Measurements from ENCODE around the gene IQCN.

The IQCN gene

DNA sequence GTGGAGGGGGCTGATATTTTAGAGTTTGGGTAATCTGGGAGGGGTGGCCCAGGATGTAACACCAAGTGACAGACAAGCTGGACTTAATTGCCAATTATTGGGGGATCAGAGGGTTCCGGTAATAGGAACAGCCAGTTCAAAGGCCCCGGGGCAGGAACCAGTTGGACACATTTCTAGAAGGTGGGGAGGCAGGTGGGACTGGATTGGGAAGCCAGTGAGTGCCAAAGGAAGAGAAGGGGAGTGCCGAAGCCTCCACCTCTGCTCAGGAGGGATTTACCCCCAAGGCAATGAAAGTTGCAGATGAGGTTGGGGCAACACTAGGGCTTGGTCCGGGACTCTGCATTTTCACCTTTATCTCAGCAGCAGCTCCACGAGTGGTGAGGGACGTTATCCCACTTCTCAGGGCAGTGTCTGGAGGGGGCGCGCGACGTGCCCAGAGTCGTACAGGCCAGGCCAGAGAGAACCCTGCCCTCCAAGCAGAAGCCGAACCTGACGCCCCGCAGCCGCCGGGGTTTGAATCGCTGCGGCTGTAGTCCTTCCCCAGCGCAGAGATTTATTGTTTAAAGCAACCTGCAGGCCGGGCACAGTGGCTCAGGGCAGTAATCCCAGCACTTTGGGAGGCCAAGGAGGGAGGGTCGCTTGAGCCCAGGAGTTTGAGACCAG lies 12.9 kb upstream of the IQCN start:
- no peak for DNase-seq

- DNase-seq, result no peak
Observed at GRCh38 chr19:18284712-18285360, 10.6 kb upstream of the IQCN start.

DNA sequence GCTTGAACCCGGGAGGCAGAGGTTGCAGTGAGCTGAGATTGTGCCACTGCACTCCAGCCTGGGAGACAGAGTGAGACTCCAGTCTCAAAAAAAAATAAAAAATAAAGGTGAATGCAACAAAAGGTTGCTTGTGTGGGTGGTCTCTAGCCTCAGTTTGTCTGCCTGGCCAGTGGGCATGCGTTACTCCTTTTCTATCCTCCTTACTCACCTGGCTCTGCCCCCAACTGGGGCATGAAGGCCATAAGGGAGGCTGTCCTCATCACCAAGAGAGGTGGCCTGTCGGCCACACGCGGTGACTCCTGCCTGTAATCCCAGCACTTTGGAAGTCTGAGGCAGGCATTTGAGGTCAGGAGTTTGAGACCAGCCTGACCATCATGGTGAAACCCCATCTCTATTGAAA lies 9.1 kb upstream of the IQCN start:
- DNase-seq, result no peak

DNA sequence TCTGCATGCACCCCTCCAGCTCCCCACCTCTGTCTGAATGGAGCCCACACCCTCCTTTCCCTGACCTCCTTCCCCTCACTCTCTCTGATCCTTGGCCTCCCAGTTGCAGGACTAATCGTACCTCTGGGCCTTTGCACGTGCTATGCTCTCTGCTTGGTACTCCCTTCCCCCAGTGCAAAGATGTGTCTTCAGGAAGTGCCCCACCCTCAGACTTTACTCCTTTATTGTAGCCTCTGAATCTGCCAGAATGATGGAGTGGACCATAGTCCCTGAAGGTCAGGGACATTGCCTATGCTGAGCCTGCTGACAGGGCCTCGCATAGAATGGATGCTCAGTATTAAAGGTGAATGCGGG lies 8.5 kb upstream of the IQCN start:
- DNase-seq, result peak; percentile 74

DNA sequence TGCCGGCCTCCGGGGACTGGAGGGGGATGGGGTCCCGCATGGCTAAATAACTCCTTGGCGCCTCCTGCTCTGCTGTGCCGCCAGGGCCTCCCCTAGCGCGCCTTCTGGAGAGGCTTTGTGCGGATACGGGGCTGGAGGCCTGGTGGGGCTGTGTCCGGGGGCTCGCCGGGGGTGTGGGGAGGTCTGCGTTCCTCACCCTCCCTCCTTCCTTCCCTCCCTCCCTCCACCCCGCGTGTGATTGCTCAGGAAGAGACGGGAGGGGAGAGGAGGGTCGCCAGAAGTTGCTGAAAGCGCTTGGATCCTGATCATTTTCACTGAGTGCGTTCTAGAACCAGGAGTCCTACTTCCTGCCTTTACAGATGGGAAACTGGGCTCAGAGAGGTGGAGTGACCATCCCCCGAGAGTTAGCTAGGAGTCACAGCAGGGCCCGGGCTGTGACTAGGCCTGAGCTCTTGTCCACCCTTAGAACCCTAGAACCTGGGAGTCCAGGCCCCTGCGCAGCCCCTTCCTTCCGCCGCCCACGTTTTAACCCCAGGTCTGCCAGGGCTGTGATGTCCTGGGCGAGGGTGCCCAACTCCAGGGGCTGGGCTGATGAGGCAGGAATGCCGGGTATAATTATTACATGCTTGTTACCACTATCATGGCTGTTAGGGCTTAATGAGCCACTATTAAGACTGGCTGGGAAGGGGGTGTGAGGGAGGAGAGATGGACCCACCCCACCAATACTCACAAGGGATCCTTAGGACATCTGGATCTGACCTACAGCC lies 8.0 kb upstream of the IQCN start:
- DNase-seq, result peak; percentile 100

DNA sequence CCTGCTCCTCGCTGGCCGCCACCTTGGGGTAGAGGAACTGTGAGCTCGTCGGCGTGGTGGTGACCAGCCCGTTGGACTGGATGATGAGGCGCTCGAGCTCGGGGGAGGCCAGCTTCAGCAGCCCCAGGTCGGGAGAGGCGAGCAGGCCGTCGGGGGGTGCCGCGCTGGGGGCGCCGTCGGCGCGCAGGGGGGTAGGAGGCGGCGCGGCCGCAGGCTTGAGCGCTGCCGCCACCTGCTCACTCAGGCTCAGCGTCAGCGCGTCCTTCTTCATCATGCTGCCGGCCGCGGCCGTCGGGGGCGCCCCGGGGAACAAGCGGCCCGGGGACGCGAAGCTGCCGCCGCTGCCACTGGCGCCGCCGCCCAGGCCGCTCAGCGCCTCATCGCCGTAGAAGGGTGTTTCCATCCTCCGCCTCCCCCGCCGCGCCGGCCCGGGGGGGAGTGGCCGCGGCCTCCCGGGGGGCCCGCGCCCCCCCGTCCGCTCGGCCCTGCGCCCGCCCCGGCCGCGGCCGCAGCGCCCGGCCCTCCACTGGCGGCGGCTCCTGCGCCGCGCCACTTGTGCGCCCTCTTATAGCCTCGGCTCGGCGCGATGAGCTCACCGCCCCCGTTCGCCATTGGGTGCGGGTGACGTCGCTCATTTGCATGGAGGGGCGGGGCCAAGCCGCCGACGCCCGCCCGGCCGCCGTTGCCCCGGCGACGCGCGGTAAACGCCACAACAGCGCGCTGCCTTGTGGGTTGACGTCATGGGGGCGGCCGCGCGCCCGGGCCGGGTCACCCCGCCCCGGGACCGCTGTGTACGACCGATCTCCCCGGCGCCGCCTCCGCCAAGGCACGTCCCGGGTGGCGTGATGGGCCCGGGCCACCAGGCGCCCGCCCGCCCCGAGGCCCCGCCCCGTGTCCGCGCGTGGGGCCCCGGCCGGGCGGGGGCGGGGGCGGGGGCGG lies 7.1 kb upstream of the IQCN start, which contains the start of gene JUND:
JUND (minus strand) TSS at position 541 of the 939 bp plus-strand sequence; CDS start at position 403, 138 bp downstream.
- DNase-seq, result peak; percentile 100

- DNase-seq, result peak; percentile 95
Observed at GRCh38 chr19:18280247-18281081, 6.2 kb upstream of the IQCN start.

GRCh38 chr19:18279516-18280246 lies 5.4 kb upstream of the IQCN start:
- DNase-seq, result peak; percentile 99

- DNase-seq, result no peak
Observed at GRCh38 chr19:18279266-18279515, 4.9 kb upstream of the IQCN start.

DNA sequence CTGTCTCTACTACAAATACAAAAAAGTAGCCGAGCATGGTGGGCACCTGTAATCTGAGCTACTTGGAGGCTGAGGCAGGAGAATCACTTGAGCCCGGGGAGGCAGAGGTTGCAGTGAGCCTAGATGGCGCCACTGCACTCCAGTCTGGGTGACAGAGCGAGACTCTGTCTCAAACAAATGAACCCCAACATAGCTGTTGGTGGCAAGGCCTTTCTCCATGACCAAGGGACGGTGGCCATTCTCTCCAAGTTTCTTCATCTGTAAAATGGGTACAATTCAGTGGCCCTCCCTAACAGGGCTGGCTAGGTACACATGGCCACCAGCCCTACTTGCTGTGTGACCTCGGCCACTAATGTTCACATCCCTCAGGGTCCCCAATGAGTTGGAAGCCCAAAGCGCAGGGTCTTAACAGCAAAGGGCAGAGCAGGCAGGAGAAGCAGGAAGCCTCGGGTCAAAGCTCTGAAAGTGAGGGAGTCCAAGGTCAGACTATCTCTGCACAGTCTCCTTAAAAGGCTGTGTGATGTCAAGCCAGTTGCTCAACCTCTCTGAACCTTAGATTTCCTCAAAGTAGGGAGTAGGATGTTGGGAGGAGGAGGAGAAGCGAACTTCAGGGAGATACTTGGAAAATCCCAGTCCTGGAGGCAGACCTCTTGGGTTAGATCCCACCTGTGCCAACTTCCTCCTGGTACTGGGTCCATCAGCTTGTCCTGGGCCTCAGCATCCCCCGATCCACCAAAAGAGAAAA lies 4.4 kb upstream of the IQCN start:
- peak; percentile 49 for DNase-seq

DNA sequence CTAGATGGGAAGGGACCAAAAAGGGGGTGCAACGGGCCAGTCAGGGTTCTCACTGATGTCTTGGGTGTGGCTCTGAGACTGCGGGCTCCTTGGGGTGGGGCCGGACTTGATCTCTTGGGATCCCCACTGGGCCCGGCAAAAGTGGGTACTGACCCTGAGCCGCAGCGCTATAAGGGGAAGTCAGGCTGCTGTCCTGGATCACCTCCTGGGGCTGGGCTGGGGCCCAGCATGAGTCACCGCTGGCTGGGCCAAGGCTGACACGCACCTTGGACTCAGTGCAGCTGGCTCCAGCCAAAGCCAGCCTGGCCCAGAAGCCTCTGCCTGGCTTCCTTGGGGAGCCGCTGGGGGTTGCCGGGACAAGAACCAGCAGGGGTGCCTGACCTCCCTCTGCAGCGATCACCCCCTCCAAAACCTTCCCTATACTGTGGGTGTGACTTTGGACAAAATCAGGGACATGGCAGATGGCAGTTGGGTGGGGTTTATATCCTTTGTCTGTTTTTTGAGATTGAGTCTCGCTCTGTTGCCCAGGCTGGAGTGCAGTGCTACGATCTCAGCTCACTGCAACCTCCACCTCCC lies 617 bp upstream of the IQCN start:
- no peak for DNase-seq

GRCh38 chr19:18273561-18274218 lies 562 bp downstream of the IQCN start:
- no peak for DNase-seq

DNA sequence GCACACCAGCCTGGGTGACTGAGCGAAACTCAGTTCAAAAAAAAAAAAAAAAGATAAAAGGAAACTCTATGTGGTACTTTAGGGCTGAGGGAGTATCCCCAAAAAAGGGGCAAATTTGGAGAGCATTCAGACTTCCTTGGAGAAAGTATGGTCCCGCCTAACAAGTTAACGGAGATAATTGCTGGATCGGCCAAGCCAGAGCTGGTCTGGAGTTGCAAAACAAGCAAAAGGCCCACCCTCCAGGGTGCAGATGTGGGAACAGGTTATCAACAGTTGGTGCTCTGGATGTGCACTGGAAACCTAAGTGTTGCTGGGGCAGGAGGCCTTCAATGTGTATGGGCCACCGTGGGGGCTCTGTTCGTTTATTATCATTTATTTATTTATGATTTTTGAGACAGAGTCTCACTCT lies 2.8 kb downstream of the IQCN start:
- no peak for DNase-seq

DNA sequence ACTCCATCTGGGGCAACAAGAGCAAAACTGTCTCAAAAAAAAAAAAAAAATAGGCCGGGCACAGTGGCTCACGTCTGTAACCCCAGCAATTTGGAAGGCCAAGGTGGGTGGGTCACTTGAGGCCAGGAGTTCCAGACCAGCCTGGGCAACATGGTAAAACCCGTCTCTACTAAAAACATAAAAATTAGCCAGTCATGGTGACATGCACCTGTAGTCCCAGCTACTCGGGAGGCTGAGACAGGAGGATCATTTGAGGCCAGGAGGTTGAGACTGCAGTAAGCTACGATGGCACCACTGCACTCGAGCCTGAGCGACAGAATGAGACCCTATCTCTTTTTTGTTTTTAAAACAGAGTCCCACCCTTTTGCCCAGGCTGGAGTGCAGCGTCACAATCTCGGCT lies 3.9 kb downstream of the IQCN start:
- no peak for DNase-seq

DNA sequence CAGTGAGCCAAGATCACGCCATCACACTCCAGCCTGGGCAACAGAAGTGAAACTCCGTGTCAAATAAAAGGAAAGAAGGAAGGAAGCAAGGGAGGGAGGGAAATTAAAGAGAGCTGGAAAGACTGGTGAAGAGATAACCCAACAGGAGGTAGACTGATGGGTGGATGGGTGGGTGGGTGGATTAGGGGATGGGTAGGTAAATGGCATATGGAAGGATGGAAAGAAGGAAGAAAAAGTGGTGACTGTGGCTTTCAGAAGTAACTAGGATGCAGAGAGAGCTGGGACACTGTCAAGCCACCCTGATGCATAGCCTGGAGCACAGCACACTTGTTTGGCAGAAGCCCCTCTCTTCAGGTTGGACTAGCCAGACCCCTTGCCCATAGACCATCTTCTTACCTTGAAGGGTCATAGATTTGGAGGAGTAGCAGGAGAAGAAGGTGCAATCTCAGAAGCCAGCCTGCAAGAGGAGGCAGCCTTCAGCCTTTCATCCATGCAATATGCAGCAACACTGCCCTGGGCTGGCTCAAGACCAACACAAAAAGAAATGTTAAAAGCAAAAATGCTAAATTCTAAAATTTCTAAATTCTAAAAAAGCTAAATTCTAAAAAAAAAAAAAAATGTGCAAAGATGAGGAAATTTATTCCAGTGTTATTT lies 5.1 kb downstream of the IQCN start:
- DNase-seq, result no peak

DNA sequence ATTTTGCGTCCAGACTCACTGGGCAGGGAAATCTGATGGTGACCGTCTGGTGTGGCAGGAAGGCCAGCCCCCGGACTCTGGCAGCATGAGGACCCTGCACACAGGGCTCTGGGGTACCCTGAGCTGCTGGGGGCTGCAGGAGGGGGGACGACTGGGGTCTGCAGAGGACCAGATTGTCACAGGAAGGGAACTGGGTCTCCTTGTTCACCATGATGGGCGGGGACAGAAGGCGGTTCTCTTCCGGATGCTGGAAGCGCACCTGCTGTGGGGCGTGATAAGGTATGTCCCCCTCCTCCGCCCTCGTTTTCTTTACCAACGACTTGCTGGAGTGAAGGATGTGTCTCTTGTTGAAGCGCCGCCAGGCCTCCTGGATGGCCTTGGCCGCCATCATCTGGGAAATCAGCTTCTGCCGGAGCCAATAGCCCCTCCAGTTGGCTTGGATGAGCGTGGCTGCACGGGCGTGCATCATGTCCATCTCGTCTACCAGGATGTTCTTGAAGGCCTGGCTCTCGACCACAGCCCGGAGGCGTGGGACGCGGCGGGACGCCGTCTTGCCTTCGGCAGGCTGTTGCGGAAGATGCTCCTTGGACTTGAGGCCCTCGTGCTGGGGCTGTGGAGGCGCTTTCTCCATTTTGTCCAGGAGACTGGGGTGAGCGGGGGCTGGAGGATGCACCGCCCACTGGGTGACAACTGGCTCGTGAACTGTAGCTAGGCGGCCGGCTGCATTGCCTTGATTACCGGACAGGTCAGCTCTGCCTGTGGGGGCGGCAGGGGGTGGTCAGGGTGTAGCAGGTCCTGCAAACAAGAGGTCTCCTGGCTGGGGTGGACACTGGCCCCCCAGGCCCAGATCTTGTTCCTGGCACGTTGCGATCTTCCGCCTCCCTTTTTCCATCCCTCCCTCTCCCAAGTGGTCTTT lies 7.2 kb downstream of the IQCN start:
- DNase-seq, result no peak

- no peak for DNase-seq
Observed at GRCh38 chr19:18265582-18265981, 8.7 kb downstream of the IQCN start.

- no peak for DNase-seq
Observed at GRCh38 chr19:18264971-18265540, 9.2 kb downstream of the IQCN start.
